ENCODE results near the gene F2RL3.

The F2RL3 gene

GRCh38 chr19:16880884-16881554 is 7.8 kb upstream of the F2RL3 start:
- no peak for DNase-seq (ENCODE audit: insufficient read length, low spot score)
- FAIRE-seq: no peak
- no peak for TF ChIP-seq POLR2A (IDR thresholded peaks at IDR 0.05; ENCODE audit: low read depth, low read length)

GRCh38 chr19:16882146-16882545 is 6.7 kb upstream of the F2RL3 start:
- DNase-seq (ENCODE audit: insufficient read length, low spot score): no peak
- no peak for TF ChIP-seq POLR2A (IDR thresholded peaks at IDR 0.05; ENCODE audit: low read depth, low read length)
- FAIRE-seq: no peak

GRCh38 chr19:16883522-16883921 is 5.3 kb upstream of the F2RL3 start:
- no peak for FAIRE-seq
- TF ChIP-seq POLR2A (IDR thresholded peaks at IDR 0.05; ENCODE audit: low read depth, low read length): no peak
- DNase-seq (ENCODE audit: insufficient read length, low spot score): no peak

GRCh38 chr19:16885166-16885565 is 3.6 kb upstream of the F2RL3 start:
- no peak for TF ChIP-seq POLR2A (IDR thresholded peaks at IDR 0.05; ENCODE audit: low read depth, low read length)
- no peak for DNase-seq (ENCODE audit: insufficient read length, low spot score)
- no peak for FAIRE-seq

GRCh38 chr19:16886305-16886880 is 2.4 kb upstream of the F2RL3 start:
- FAIRE-seq (no peak), DNase-seq (ENCODE audit: insufficient read length, low spot score) (no peak)
- no peak for TF ChIP-seq POLR2A (IDR thresholded peaks at IDR 0.05; ENCODE audit: low read depth, low read length)

GRCh38 chr19:16887353-16888265 is 1.2 kb upstream of the F2RL3 start:
- DNase-seq (ENCODE audit: insufficient read length, low spot score): no peak
- TF ChIP-seq POLR2A (IDR thresholded peaks at IDR 0.05; ENCODE audit: low read depth, low read length): no peak
- FAIRE-seq: no peak

GRCh38 chr19:16889366-16889882 is 625 bp downstream of the F2RL3 start:
- no peak for DNase-seq (ENCODE audit: insufficient read length, low spot score)
- no peak for FAIRE-seq

GRCh38 chr19:16889883-16890460 is 1.2 kb downstream of the F2RL3 start:
- no peak for TF ChIP-seq POLR2A (IDR thresholded peaks at IDR 0.05; ENCODE audit: low read depth, low read length)
- FAIRE-seq: no peak
- no peak for DNase-seq (ENCODE audit: insufficient read length, low spot score)

More at GRCh38 chr19:16889366-16889882, 625 bp downstream of the F2RL3 start:
- no peak for TF ChIP-seq POLR2A (IDR thresholded peaks at IDR 0.05; ENCODE audit: low read depth, low read length)

GRCh38 chr19:16890461-16891184 is 1.8 kb downstream of the F2RL3 start:
- FAIRE-seq (no peak), DNase-seq (ENCODE audit: insufficient read length, low spot score) (no peak)
- TF ChIP-seq POLR2A (IDR thresholded peaks at IDR 0.05; ENCODE audit: low read depth, low read length): no peak

- FAIRE-seq: no peak
Observed at GRCh38 chr19:16891696-16892382, 3.0 kb downstream of the F2RL3 start.

GRCh38 chr19:16892436-16892835 is 3.6 kb downstream of the F2RL3 start:
- no peak for TF ChIP-seq POLR2A (IDR thresholded peaks at IDR 0.05; ENCODE audit: low read depth, low read length)
- DNase-seq (ENCODE audit: insufficient read length, low spot score): no peak
- no peak for FAIRE-seq

More at GRCh38 chr19:16891696-16892382, 3.0 kb downstream of the F2RL3 start:
- no peak for DNase-seq (ENCODE audit: insufficient read length, low spot score)
- no peak for TF ChIP-seq POLR2A (IDR thresholded peaks at IDR 0.05; ENCODE audit: low read depth, low read length)

GRCh38 chr19:16892868-16893685 is 4.3 kb downstream of the F2RL3 start:
- DNase-seq (ENCODE audit: insufficient read length, low spot score): no peak
- FAIRE-seq: no peak
- TF ChIP-seq POLR2A (IDR thresholded peaks at IDR 0.05; ENCODE audit: low read depth, low read length): no peak

All from H54 (cell line).